Upper lobe of left lung (tissue), 6 donors: ENCODE data around the gene VAV3. TPM values are rescaled to one million over a fixed set of nuclear protein-coding genes. Genes with fewer than 3 reads are reported as not detected.

Source experiments
- ATAC-seq, 2 donors: fragments of 200-7000 bp; cut with Tn5 transposase; one replicate each; pipeline ENCODE4 v1.9.1; 2022; ENCODE audit warnings: mild to moderate bottlenecking in 2 of 2, moderate library complexity in 2 of 2; ENCODE audit not compliant: low FRiP score in 2 of 2
- DNase-seq, 2 donors: peaks; one replicate each; pipeline ENCODE4 v3.0.0-alpha.2; 2019 to 2020
- H3K27ac ChIP-seq, 4 donors: fragments of 200-600 bp; sonication (generic); one replicate each; pipeline ENCODE4 v1.5.1; 2016 to 2019
- H3K27me3 ChIP-seq, 4 donors: fragments of 200-600 bp; sonication (generic); one replicate each; pipeline ENCODE4 v1.5.1; 2017 to 2019
- H3K36me3 ChIP-seq, 4 donors: fragments of 200-600 bp; sonication (generic); one replicate each; pipeline ENCODE4 v1.5.1; 2016 to 2019
- H3K4me1 ChIP-seq, 4 donors: fragments of 200-600 bp; sonication (generic); one replicate each; pipeline ENCODE4 v1.5.1; 2018 to 2019
- H3K4me3 ChIP-seq, 4 donors: fragments of 200-600 bp; sonication (generic); one replicate each; pipeline ENCODE4 v1.5.1; 2017 to 2019; ENCODE audit warnings: mild to moderate bottlenecking in 2 of 4, moderate library complexity in 1 of 4
- H3K9me3 ChIP-seq, 4 donors: fragments of 200-600 bp; sonication (generic); one replicate each; pipeline ENCODE4 v1.5.1; 2018 to 2019
- CTCF ChIP-seq, 6 experiments: fragments of 450-650 bp in 4 of 6; fragments of 200-600 bp in 2 of 6; sonication (generic) in 2 of 6; IDR thresholded peaks; one replicate each; pipeline ENCODE4 v1.5.1; 2016 to 2019; ENCODE audit warnings: antibody characterized with exemption in 6 of 6
- EP300 ChIP-seq, 4 donors: sonication (generic); formaldehyde crosslinking; IDR thresholded peaks; one replicate each; pipeline ENCODE4 v1.5.1; 2017; ENCODE audit warnings: antibody characterized with exemption in 4 of 4, control low read depth in 2 of 4
- POLR2A ChIP-seq, 4 donors: fragments of 450-650 bp; IDR thresholded peaks; one replicate each; pipeline ENCODE4 v1.5.1; 2016 to 2017; ENCODE audit warnings: antibody characterized with exemption in 4 of 4, mild to moderate bottlenecking in 2 of 4
- POLR2AphosphoS5 ChIP-seq, 2 donors: sonication (generic); formaldehyde crosslinking; IDR thresholded peaks; one replicate each; pipeline ENCODE4 v1.5.1; 2017; ENCODE audit warnings: antibody characterized with exemption in 2 of 2
- WGBS, 2 donors: methylation state at CpG; one replicate each; pipeline ENCODE4 v1.1.5; 2017 to 2018; 5-methylcytosine and 5-hydroxymethylcytosine counted together
- total RNA-seq, 6 donors: library from RNA; depleted of rRNA in 4 of 6; stranded (reverse); fragments of >200 nt in 4 of 6; gene quantifications; one replicate each; pipeline versions ENCODE4 v1.1.0 to v1.2.1, GENCODE V29; 2016 to 2021
- donor health status: DM: no; HTN: no; CAD: no; lungs with moderate emphysema.
- donor health status: DM: no; HTN: yes; CAD: no; lungs with severe emphysema.

The VAV3 gene
- total RNA-seq, 6 donors from 2014 or later, result 5.9 to 13.6 (median 7.8) TPM

GRCh38 chr1:107625405-107626029 is 339.5 kb downstream of the VAV3 start:
- Histone ChIP-seq H3K4me1 (no peaks in the 10 kb centered on the region), H3K27ac (no peak overlapping the region), H3K9me3 (no peaks in the 10 kb centered on the region), H3K4me3 (no peak overlapping the region), H3K36me3 (no peaks in the 10 kb centered on the region), H3K27me3 (no peaks in the 10 kb centered on the region)
- WGBS, 2 donors, result 91 to 93% methylated on average over 4 of the region's 4 CpGs
- ATAC-seq (no peak), DNase-seq (no peak)
- TF ChIP-seq POLR2A (IDR thresholded peaks at IDR 0.05) (no peak), EP300 (IDR thresholded peaks at IDR 0.05) (no peak), CTCF (IDR thresholded peaks at IDR 0.05) (no peak), POLR2AphosphoS5 (IDR thresholded peaks at IDR 0.05) (no peak)

GRCh38 chr1:107623431-107623830 is 341.5 kb downstream of the VAV3 start:
- no peaks in the 10 kb centered on the region for H3K4me1 ChIP-seq
- H3K36me3 ChIP-seq, result no peaks in the 10 kb centered on the region
- H3K4me3 ChIP-seq, result no peak overlapping the region
- TF ChIP-seq CTCF (IDR thresholded peaks at IDR 0.05), result no peak
- TF ChIP-seq EP300 (IDR thresholded peaks at IDR 0.05), result no peak
- TF ChIP-seq POLR2AphosphoS5 (IDR thresholded peaks at IDR 0.05), result no peak
- no peak for TF ChIP-seq POLR2A (IDR thresholded peaks at IDR 0.05)
- no peaks in the 10 kb centered on the region for H3K27me3 ChIP-seq
- no peaks in the 10 kb centered on the region for H3K9me3 ChIP-seq
- WGBS, 2 donors, result 92 to 98% methylated on average over 2 of the region's 2 CpGs
- DNase-seq, result no peak
- ATAC-seq, result no peak
- H3K27ac ChIP-seq, result no peak overlapping the region

- DNase-seq (no peak), ATAC-seq (no peak)
- Histone ChIP-seq H3K4me1 (no peaks in the 10 kb centered on the region), H3K27me3 (no peaks in the 10 kb centered on the region), H3K36me3 (no peaks in the 10 kb centered on the region), H3K27ac (no peak overlapping the region), H3K9me3 (no peaks in the 10 kb centered on the region), H3K4me3 (no peak overlapping the region)
- TF ChIP-seq CTCF (IDR thresholded peaks at IDR 0.05) (no peak), POLR2A (IDR thresholded peaks at IDR 0.05) (no peak), POLR2AphosphoS5 (IDR thresholded peaks at IDR 0.05) (no peak), EP300 (IDR thresholded peaks at IDR 0.05) (no peak)
- WGBS, 2 donors, result 77 to 81% methylated on average over 1 of the region's 1 CpG
Measured at GRCh38 chr1:107622966-107623365, 342.0 kb downstream of the VAV3 start.

GRCh38 chr1:107622535-107622934 is 342.4 kb downstream of the VAV3 start:
- no peaks in the 10 kb centered on the region for H3K9me3 ChIP-seq
- TF ChIP-seq POLR2A (IDR thresholded peaks at IDR 0.05), result no peak
- no peak for TF ChIP-seq POLR2AphosphoS5 (IDR thresholded peaks at IDR 0.05)
- no peak for TF ChIP-seq CTCF (IDR thresholded peaks at IDR 0.05)
- no peak for TF ChIP-seq EP300 (IDR thresholded peaks at IDR 0.05)
- ATAC-seq, result no peak

GRCh38 chr1:107620753-107621152 is 344.2 kb downstream of the VAV3 start:
- TF ChIP-seq POLR2AphosphoS5 (IDR thresholded peaks at IDR 0.05), result no peak
- TF ChIP-seq CTCF (IDR thresholded peaks at IDR 0.05), result no peak
- TF ChIP-seq EP300 (IDR thresholded peaks at IDR 0.05), result no peak
- no peak for TF ChIP-seq POLR2A (IDR thresholded peaks at IDR 0.05)
- Histone ChIP-seq H3K36me3 (no peaks in the 10 kb centered on the region), H3K4me1 (no peaks in the 10 kb centered on the region), H3K27me3 (no peaks in the 10 kb centered on the region), H3K9me3 (no peaks in the 10 kb centered on the region), H3K27ac (no peak overlapping the region), H3K4me3 (no peak overlapping the region)
- DNase-seq (no peak), ATAC-seq (no peak)
- 84 to 90% methylated on average over 1 of the region's 1 CpG for WGBS, 2 donors

More at GRCh38 chr1:107622535-107622934, 342.4 kb downstream of the VAV3 start:
- 79 to 85% methylated on average over 4 of the region's 4 CpGs for WGBS, 2 donors
- DNase-seq, result no peak
- H3K4me3 ChIP-seq, result no peak overlapping the region
- no peak overlapping the region for H3K27ac ChIP-seq
- H3K36me3 ChIP-seq, result no peaks in the 10 kb centered on the region
- H3K27me3 ChIP-seq, result no peaks in the 10 kb centered on the region
- H3K4me1 ChIP-seq, result no peaks in the 10 kb centered on the region
